Lower lobe of right lung (tissue), 2 donors: ENCODE measurements around the gene ICA1. TPM values are rescaled to one million over a fixed set of nuclear protein-coding genes. Genes with fewer than 3 reads are reported as not detected.

ENCODE experiments used
- ATAC-seq, 2 donors: fragments of 200-7000 bp; cut with Tn5 transposase; one replicate each; pipeline ENCODE4 v1.9.1; 2020 to 2022; ENCODE audit warnings: mild to moderate bottlenecking in 2 of 2, moderate library complexity in 2 of 2
- DNase-seq: peaks from one replicate; pipeline ENCODE4 v3.0.0-alpha.2; 2020
- H3K27ac ChIP-seq: fragments of 200-600 bp; one replicate; pipeline ENCODE4 v1.8.0; 2022
- H3K27me3 ChIP-seq: fragments of 200-600 bp; one replicate; pipeline ENCODE4 v1.8.0; 2022; ENCODE audit warnings: low read depth
- H3K36me3 ChIP-seq: fragments of 200-600 bp; one replicate; pipeline ENCODE4 v1.8.0; 2022; ENCODE audit warnings: mild to moderate bottlenecking
- H3K4me1 ChIP-seq: fragments of 200-600 bp; one replicate; pipeline ENCODE4 v1.8.0; 2022
- H3K4me3 ChIP-seq: fragments of 200-600 bp; one replicate; pipeline ENCODE4 v1.8.0; 2022; ENCODE audit warnings: mild to moderate bottlenecking
- H3K9me3 ChIP-seq: fragments of 200-600 bp; one replicate; pipeline ENCODE4 v1.8.0; 2022
- CTCF ChIP-seq: fragments of 200-600 bp; IDR thresholded peaks from one replicate; pipeline ENCODE4 v1.8.0; 2022; ENCODE audit warnings: antibody characterized with exemption, mild to moderate bottlenecking
- intact Hi-C: fragments of 100-400 bp; cut with DNase I; formaldehyde crosslinking; loops from one replicate; pipeline ENCODE4 v1.11.0; 2022
- total RNA-seq: library from RNA; stranded (reverse); fragmentation: NEBNext Ultra II Directional; extraction: Animal tissue kit (Norgen Biotek cat#: 25700); gene quantifications from one replicate; pipeline ENCODE4 v1.2.1, GENCODE V29; 2021
- donor health status: DM: no; HTN: yes; CAD: no; lungs with severe emphysema.

ICA1 gene
- total RNA-seq, 1 donor from 2014 or later, result 19.5 TPM

GRCh38 chr7:8236780-8237407 is 25.1 kb downstream of the ICA1 start:
- Histone ChIP-seq H3K36me3 (peaks cover 15% of the 10 kb centered on the region), H3K4me1 (no peaks in the 10 kb centered on the region), H3K9me3 (no peaks in the 10 kb centered on the region), H3K27me3 (no peaks in the 10 kb centered on the region), H3K4me3 (no peak overlapping the region), H3K27ac (no peak overlapping the region)
- TF ChIP-seq CTCF, result no peak
- ATAC-seq, result no peak
- intact Hi-C loops, result no loop called here
- DNase-seq, result no peak

- Histone ChIP-seq H3K27ac (no peak overlapping the region), H3K27me3 (no peaks in the 10 kb centered on the region), H3K36me3 (peaks cover 15% of the 10 kb centered on the region), H3K4me1 (no peaks in the 10 kb centered on the region), H3K9me3 (no peaks in the 10 kb centered on the region), H3K4me3 (no peak overlapping the region)
- DNase-seq, result no peak
- no peak for ATAC-seq
- TF ChIP-seq CTCF, result no peak
- intact Hi-C loops, result no loop called here
These were observed 28.7 kb downstream of the ICA1 start for GRCh38 chr7:8232999-8233847.

- no peak for TF ChIP-seq CTCF
- Histone ChIP-seq H3K27me3 (no peaks in the 10 kb centered on the region), H3K9me3 (no peaks in the 10 kb centered on the region), H3K27ac (no peak overlapping the region), H3K4me1 (no peaks in the 10 kb centered on the region), H3K36me3 (peaks cover 15% of the 10 kb centered on the region), H3K4me3 (no peak overlapping the region)
- ATAC-seq (no peak), DNase-seq (no peak)
- intact Hi-C loops, result no loop called here
These were observed 32.0 kb downstream of the ICA1 start for GRCh38 chr7:8229927-8230326.

GRCh38 chr7:8228766-8229674 is 32.9 kb downstream of the ICA1 start:
- no peak for TF ChIP-seq CTCF
- no peak for DNase-seq
- ATAC-seq, result no peak
- intact Hi-C loops, result no loop called here
- Histone ChIP-seq H3K9me3 (no peaks in the 10 kb centered on the region), H3K36me3 (peaks cover 13% of the 10 kb centered on the region), H3K27me3 (no peaks in the 10 kb centered on the region), H3K4me3 (no peak overlapping the region), H3K27ac (no peak overlapping the region), H3K4me1 (no peaks in the 10 kb centered on the region)

GRCh38 chr7:8228068-8228467 is 33.9 kb downstream of the ICA1 start:
- TF ChIP-seq CTCF, result no peak
- no peaks in the 10 kb centered on the region for H3K27me3 ChIP-seq
- peaks cover 7% of the 10 kb centered on the region for H3K36me3 ChIP-seq
- H3K9me3 ChIP-seq, result no peaks in the 10 kb centered on the region
- no peak overlapping the region for H3K27ac ChIP-seq
- ATAC-seq, result no peak
- no peak for DNase-seq
- intact Hi-C loops, result no loop called here
- H3K4me1 ChIP-seq, result no peaks in the 10 kb centered on the region
- no peak overlapping the region for H3K4me3 ChIP-seq
